HG03520 (cell line): ENCODE results near the gene MAP3K5.

Experiments
- ATAC-seq: cut with Tn5 transposase; IDR thresholded peaks from one replicate; pipeline ENCODE4 v1.9.1; 2021; ENCODE audit warnings: mild to moderate bottlenecking, moderate library complexity; ENCODE audit not compliant: unreplicated experiment

MAP3K5 gene

GRCh38 chr6:136525586-136526195, 266.6 kb downstream of the MAP3K5 start:
- no peak for ATAC-seq

- ATAC-seq, result no peak
Measured at GRCh38 chr6:136524936-136525413, 267.3 kb downstream of the MAP3K5 start.

- no peak for ATAC-seq
Measured at GRCh38 chr6:136524339-136524935, 267.8 kb downstream of the MAP3K5 start.

GRCh38 chr6:136523196-136523595, 269.1 kb downstream of the MAP3K5 start:
- no peak for ATAC-seq

DNA sequence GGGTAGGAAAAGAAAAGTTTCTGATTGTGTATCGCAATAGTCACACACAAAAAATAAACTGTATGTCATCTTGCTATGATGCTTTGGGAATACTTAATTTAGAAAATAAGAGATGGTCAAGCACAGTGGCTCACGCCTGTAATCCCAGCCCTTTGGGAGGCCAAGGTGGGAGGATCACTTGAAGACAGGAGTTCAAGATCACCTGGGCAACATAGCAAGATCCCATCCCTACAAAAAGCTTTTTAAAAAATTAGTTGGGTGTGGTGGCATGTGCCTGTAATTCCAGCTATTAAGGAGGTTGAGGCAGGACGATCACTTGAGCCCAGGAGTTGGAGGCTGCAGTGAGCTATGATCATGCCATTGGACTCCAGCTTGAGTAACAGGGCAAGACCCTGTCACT, 269.6 kb downstream of the MAP3K5 start:
- ATAC-seq, result no peak

DNA sequence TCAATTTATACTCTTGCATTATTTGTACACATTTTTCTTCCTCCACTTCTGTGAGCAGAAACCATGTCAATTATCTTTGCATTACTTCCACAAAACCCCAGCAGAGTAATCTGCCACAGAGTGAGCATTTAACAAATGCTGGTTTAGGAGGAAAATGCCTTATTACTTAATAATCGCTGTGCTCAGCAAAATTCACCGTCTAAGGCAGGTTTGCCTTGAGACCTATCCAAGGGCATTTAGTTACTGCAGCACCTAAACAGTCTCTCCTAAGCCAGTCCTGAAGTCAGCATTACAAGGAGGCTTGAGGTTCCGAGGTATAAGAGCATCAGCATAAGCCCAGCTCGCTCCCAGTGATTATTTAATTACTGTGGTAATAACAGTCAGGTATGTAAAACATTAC, 270.4 kb downstream of the MAP3K5 start:
- no peak for ATAC-seq

DNA sequence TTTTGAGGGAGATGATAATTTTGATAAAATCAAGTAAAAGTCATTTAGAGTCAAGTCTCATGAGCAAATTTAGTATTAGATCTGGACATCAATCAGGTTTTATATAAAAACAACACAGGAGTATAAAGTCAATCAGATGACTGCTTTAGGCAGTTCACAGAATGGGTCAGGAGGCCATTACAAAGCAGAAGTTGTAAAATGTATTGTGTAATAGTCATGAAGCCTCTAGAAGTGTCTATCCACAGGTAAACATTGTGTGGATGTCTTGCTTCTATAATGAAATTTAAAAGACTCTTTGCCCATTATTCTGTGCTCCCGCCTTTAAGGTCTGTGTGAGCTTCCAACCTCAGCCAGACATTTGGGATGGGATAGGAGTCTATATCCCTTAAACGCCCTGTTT, 270.9 kb downstream of the MAP3K5 start:
- no peak for ATAC-seq

DNA sequence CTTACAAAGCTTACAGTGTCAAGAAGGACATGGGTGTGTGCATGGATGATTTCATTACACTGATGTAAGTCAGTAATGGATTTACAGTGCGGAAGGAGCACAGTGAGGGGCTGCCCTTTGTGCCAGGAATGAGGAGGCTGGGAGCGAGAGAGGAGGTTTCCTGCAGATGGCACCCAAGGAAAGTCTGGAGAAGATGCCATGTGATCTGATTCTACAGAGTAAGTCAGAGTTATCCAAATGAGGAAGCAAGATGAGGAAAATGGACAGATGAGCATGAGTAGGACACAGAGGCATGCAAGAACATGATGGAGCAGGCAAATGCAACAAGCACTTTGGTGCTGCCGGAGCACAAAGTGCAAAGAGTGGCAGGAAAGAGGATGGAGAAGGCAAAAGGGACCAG, 271.8 kb downstream of the MAP3K5 start:
- no peak for ATAC-seq

DNA sequence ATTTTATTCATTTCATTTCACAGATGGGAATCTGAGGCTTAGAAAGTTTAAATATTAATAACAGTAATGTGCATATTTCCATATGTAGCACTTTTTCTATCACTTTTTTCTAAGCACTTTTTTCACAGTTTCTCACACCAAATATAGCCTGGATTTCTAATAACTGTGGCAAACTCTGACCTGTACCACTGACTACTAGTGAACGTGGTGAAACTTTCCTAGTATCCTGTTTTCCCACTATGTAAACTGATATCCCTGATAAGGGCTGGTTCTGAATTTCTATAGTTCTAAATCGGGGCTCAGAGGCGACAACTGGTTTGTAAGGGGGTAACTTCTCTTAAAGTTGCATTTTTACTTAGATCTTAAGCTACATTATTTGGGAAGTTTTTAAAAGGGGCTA, 274.7 kb downstream of the MAP3K5 start:
- ATAC-seq, result no peak

DNA sequence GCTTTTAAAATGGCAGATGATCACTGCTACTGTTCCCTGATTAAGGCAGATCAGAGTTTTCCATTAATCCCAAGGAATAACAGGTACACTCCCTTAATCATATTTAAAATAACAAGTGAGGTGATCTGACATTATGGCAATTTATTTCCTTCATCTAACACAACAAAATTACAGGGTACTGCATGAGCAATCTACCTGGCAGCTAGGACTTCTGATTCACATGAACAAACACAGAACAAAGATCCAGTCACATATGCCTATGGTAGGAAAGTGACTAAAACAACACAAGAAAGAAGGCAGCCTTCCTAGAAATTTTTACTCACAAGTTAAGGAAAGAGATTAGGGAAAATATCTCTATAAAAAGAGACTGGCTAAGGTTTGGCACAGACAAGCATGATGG, 275.3 kb downstream of the MAP3K5 start:
- ATAC-seq, result no peak

GRCh38 chr6:136514591-136514990, 277.7 kb downstream of the MAP3K5 start:
- ATAC-seq, result no peak

DNA sequence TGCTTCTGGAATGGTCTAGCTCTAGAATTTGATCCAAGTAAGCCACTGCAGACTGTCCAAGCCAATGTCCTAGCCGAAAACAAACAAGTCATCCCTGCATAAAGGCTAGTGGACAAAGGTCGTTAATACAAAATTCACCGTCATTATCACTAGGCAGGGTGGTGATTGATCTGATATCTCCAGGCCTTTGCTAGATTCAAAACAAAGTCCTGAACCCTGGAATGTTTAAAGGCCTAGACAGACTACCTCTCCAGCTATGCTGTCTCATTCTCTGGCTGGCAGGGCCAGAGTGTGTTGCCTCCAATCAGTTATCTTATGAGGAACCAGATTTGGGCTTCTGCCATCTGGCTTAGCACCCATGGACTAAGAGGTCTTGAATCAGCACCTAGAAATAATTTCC, 280.4 kb downstream of the MAP3K5 start:
- ATAC-seq, result no peak

DNA sequence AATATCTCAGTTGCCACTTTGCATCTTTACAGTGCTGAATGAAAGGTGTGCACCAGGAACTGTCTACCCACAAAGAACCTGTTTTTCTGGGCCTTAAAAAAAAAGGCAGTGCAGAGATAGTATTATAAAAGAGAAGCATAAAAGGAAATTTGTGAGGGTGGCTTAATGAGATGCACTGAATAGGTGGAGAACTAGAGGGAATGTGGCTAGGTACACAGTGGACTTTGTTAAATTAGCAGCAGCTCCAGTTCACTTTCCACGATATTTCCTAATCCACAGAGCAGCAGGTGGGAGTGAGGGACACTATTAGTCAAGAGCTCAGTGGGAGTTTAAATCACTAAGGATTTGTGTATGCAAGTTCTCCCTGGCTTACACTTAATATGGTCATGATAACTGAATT, 280.9 kb downstream of the MAP3K5 start:
- no peak for ATAC-seq

- ATAC-seq, result no peak
Measured at GRCh38 chr6:136510782-136511181, 281.5 kb downstream of the MAP3K5 start.

- ATAC-seq, result no peak
Measured at GRCh38 chr6:136510299-136510698, 282.0 kb downstream of the MAP3K5 start.

DNA sequence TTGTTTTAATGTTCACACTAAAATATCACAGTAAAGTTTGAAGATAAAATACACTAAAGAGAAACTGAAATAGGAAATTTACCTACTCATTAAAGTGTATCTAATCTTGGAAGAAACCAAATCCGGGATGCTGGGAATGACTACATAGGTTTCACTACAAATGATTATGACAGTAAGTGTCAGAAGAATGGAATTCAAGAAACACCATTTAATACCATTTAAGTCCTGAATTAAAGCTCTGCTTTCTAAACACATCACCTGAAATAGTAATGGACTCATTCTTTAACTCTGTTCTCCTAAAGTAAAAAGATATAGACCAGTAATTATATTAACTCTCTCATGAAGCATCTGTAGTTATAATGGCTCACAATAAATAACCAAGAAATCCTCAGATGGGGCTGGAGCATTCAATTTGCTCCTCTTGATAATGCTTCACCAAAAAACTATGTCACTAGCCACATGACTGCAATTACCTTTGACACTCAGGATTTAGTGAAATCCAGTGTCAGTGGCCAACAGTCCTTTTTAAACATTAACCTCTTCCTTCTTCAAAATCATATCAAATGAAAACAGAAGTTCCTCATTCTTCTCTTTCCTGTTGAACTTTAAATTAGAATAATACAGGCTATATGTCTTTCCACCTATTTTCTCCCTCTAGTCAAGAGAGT, 283.4 kb downstream of the MAP3K5 start:
- ATAC-seq, result no peak
